Limb (tissue), 2 donors: ENCODE data around the gene SNED1.

Experiments
- DNase-seq, 2 donors: peaks; one replicate each; pipeline ENCODE4 v3.0.0-alpha.2; 2016; ENCODE audit errors: extremely low spot score in 2 of 2

SNED1 gene

DNA sequence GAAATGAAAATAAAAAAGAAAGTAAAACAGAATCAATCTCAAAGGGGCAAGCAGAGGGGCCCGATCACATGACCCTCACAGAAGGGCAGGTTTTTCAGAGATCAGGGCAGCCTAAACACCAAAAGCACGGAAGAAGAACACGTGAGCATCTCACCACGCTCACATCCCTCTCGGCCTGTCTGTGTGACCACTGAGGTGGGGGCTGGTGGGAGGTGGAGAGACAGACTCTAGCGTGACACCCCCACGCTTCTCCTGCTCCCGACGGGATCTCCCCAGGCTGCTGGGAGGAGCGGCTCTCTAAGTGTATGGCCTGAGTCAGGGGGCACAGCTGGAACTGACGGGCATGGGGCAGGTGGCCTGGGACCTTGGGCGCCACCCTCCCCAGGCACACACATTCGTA, 127.2 kb downstream of the SNED1 start:
- DNase-seq: no peak

DNA sequence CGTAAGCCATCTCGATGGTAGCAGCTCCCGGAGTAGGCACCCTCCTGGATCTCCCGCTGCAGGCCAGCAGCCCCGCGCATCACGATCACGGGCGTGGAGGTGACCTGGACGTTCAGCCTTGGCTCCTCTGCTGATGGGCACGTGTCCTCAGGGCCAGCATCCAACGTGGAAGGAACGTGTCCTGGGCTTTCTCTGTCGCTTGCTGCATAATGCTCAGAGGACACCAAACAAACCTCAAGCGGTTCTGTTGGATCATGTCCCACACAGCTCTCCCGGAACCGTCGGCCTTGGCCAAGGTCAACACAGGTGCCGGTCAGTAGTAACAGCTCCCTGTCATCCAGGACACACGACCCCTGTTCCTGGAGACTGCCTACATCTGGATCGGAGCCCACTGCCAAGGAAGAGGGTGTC, 127.8 kb downstream of the SNED1 start:
- DNase-seq: no peak

DNA sequence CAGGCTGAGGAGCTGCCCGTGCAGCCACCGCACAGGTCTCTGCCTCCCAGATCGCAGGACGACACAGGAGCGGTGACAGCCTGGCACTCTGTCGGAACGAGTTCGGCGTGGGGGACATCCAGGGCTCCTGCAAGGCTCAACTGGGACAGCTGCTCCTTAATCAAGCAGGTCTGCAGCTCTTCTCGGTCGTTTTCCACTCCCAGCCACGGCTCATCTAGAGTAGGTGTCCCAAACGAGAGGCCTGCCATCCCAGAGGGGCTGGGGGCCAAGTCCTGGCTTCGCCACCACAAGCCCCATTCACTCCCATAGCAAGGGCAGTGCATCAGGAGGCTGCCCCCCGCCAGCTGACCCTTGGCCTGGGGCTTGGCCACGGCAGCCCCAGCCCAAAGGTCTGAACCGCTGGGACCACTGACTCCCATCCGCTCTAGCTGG, 128.4 kb downstream of the SNED1 start:
- no peak for DNase-seq

DNA sequence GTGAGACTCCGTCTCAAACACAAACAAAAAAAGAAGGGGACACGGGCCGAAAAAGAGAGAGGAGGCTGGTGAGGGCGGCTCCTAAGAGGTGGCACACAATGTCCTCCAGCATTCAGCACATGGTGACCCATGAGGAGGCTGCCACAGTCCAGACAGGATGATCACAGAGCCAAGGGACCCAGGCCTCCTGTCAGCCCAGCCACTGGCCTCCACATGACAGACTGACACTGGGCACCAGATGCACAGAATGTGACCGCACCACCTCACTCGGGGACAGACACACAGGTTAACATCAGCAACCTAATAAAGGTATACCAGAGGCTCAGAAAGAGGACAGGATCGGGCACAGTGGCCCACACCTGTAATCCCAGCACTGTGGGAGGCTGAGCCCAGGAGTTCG, 129.8 kb downstream of the SNED1 start:
- DNase-seq: no peak

DNA sequence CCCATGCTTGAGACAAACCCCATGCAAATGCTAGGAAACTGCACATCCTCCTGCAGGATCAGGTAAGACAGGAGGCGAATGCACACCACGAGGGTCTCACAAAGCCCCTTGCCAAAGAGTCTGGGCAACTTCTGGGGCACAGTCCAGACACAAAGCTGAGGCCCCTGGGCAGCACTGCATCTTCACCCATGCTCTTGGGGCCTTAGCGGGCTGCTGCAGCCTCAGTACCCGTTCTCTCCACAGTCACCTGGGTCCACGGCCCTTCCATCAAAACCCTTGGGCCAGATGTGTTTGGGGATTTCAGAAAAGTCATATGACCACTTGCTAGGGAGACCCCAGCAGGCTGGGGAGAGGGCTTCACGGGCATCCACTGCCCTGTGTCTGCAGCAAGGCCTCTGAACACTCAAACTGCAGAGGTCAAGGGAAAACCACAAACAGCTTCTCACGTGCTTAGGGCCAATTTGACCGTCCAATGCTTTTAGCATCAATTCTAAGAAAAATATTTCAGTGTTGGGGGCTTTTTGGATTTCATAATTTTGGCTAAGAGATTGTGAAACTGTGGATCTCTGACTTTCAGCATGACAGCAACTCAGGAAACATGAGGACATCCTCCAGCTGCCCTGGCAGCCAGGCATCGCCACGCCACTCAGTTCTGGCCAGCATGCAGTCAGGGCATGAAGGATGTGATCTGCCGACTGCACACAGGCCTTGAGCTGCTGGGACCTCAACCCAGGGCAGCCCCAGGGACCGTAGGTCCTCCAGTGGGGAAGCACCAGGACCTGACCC, 130.9 kb downstream of the SNED1 start:
- DNase-seq: no peak

DNA sequence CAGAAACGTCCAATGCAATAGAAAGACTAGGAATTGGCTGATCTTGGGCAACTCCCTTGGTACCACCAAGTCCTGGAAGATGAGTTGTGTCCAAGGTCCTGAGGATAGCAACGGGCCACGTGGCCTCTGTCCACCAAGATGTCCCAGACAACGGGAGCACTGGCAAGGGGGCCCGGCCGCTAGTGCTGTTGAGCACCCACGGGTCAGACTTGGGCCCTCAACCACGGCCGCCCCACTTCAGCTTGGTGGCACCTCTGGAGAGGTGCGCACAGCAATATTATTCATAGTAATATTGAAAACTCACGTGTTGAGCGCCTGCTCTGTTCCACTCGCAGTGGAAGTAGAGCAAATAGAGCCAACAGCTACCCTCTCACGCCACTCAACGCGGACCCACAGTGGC, 131.9 kb downstream of the SNED1 start:
- DNase-seq: no peak

DNA sequence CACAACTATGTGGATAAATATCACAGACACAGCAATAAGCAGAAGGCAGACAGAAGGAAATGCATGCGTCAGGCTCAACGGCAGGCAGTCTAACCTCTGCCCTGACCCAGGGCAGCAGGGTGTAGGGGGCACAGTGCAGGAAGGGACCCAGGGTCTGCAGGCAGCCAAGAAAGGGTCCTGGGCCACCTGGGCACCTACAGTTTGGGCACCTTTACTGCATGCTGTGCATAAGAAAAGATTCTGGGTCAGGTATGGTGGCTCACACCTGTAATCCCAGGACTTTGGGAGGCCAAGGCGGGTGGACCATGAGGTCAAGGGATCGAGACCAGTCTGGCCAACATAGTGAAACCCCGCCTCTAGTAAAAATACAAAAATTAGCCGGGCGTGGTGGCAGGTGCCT, 133.1 kb downstream of the SNED1 start:
- DNase-seq: no peak

DNA sequence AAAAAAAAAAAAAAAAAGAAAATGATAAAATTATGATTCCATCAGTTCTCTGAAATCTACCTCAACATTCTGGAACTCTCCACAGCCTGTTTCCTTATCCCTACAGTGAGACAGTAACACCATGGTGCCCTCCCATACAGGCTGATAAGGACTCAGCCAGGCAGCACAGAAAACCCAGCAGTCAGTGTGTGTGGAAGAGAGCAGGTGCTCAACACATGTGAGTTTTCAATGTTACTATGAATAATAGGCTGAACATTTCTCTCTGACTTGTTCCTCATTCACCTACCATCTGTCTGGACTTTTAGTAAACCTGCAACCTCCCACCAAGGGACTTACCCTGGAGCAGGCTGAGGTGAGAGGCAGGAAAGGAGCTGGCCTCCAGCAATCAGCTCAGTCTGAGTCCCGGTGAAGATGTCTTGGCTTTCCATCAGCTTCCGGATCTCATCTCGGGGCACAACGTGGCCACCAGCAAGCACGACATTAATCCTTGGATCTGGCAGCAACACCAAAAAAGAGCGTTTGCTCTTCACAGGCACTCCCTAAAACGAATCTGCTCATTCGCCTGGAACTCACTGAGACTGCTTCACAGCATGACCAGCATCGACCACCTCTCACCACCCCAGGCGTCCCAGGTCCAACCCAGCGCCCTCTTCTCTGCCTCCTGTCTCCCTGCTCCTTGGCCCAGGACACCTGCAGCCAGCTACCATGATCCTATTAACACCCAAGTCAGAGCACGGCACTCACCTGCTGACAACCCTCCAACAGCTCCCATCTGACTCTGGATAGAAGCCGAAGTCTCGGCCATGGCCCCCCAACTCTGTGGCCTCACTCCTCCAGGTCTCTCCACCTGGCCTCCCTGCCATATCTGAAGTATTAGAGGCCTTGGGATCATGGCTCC, 134.4 kb downstream of the SNED1 start:
- DNase-seq: no peak

DNA sequence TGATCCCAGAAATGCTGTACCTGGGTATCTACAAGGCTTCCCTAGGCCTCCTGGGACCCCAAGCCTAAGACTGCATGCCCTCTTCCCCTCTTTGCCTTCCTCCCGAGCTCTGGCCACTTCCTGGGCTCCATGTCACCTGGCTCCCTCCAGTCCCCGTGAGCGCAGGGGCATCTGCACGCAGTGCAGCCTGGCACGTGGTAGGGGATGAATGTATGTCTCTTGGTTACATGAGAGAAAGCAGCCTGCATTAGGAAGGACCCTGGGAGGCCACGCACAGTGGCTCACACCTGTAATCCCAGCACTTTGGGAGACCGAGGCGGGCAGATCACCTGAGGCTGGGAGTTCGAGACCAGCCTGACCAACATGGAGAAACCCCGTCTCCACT, 135.0 kb downstream of the SNED1 start:
- DNase-seq: no peak

DNA sequence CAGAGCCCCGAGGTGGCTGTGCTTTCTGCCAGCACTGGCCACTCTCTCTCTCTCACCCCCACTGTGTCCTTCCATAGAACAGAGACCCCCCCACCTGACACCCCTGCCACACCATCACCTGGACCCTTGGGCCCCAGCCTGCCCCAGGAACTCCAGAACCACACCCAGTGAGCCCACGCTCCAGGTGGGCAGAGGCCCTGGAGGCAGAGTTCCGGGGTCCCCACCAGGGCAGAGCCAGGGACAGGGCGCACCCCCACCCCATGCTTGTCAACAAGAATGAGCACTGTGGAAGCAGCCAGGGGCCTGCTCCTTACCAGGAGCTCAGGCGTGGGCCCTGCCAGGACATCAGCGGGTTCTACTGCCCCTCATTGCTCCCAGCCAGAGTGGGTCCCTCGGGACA, 136.3 kb downstream of the SNED1 start:
- DNase-seq: no peak

DNA sequence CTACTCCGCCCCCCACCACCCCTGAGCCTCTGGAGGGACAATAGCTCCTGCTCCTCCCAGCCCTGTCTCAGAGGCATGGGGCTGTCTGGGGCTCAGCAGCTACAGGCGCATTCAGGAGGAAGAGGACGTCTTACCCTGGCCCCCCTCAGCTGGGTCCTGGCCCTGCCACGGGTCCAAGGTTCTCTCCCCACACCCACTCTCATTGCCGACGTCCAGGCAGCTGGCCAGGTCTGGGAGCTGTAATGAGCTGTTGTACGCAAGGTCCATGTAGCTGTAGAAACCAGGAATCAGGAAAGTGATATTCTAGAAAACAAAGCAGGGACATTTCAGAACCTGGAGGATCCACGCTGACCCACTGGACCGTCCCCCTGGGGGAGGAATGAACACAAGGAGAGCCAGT, 137.3 kb downstream of the SNED1 start:
- DNase-seq: no peak

DNA sequence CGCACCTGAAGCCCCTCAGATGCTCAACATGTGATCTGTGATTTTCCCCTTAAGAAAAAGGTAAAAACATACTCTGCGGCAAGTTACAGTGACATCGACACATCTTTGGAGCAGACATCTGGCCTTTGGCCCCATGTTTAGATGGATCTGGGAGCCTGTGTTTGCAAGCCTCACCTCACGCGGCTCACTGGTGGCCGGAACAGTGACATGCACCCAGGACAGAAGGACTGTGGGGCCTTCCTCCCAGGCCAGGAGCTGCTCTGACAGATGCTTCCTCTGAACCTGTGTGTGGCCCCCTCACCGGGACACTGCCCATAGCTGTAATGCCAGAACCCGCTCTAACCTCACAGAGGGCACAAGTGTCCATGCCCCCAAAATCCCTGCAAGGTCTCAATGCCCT, 137.8 kb downstream of the SNED1 start:
- DNase-seq: no peak

DNA sequence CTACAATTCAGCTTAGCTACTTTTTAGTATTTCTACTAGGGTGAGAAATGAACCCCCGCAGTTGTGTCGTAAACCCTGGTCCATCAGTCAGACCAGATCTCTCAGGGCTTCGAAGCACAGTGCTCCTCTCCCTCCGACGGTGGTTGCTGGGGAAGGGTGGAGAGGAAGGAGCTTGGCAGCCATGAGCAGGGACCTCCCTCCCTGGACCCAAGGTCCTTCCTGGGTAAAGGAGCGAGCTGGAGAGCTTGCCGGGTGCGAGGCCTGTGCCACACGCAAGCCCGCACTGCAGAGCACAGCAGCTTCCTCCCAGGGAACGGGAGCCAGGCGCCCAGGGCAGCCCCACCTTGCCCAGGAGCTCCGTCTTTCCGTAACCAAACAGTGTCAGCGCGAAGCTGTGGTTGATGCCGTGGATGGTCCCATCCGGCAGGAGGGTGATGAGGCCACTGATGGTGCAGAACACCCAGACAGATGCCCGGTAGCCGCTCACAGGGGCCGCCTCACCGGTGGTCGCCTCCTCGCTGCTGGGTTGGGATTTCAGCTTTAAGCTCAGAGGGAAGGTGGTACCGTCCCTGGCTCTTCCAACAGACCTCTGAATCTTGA, 138.3 kb downstream of the SNED1 start:
- no peak for DNase-seq

DNA sequence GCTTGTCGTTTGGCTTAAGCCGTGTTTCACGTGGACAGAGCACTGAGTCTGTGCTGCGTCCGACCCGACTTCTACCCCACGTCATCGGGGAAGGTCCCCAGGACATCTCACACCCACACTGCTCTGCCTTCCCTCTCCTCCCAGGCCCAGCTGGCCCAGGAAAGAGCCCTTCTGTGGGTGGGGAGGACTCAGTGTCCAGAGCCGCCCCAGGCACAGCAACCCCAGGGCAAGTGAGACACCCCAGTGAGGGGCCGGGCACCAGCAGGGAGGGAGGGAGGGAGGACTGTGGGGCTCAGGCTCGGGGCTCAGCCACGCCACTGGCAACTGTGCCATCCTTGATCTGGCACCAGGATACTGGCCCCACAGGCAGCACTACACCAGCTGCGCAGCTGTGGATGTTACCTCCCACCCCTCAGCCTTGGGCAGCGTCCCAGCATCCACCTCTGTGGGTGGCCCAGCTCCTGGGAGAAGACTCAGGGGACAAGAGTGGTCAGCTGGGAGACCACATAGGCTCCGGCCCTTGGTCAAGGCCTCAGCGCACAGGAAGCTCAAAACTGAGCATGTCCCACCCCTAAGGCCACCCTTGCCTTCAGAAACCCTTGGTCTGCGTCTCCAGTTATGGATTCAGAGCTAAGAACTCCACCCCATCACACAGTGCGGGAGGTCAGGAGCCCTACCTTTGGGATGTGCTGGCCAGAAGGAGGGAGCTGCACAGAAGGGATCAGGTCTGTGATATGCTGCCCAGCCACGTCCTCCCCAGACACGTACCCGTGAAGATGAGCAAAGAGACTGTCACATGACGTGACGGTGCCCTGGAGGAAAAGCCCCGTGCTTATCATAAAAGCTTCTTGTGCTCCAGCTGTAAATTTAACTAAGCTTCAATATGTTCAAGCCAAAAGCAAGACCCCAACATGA, 139.1 kb downstream of the SNED1 start:
- DNase-seq: no peak

DNA sequence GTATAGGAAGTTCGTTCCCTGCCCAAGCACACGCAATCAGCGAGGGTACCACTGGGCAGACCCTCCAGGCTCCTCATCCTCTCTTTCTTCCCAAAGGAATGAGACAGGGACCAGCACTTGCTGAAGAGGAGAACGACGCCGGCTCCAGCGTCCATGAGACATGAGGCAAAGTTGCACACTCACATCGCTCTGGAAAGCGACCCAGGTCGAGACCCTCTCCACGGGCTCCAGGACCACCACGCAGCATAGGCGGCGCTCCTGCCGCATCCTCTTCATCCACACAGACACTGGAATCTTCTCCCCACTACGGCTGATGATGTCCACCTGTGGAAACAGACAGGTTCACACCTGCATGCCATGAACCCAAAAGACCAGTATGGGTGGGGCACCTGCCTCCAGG, 140.1 kb downstream of the SNED1 start:
- no peak for DNase-seq

DNA sequence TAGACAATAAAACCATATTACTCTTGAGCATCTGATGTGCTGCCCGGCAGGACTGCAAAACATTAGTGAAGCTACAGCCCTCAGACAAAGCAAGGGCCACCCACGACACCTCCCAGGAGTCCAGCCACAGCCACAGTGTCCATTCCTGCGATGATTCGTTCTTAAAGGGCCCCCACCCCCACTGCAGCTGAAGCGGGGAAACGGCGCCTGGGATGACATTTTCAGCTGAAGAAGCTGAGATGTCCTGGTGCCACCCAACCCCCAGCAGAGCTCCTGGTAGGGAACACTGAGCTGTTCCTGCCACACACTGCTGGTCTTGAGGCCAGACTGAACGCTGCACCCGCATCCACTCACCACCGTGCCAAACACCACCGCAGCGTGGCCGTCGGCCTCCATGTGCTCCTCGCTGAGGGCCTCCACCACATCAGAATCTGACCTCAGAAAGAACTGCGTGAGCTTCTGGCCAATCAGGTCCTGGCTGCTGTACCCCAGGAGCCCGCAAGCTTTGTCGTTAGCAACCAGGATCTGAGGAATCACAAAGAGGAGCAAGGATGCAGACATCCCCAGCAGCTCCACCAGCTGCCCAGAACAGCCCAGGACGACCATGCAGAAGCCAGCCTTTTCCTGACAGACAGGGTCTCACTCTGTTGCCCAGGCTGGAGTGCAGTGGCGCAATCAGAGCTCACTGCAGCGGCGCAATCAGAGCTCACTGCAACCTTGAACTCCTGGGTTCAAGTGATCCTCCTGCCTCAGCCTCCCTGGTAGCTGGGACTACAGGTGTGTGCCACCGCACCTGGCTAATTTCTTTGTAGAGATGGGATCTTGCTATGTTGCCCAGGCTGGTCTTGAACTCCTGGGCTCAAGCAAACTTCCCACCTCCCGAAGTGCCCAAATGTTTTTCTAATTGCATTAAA, 141.4 kb downstream of the SNED1 start:
- no peak for DNase-seq

DNA sequence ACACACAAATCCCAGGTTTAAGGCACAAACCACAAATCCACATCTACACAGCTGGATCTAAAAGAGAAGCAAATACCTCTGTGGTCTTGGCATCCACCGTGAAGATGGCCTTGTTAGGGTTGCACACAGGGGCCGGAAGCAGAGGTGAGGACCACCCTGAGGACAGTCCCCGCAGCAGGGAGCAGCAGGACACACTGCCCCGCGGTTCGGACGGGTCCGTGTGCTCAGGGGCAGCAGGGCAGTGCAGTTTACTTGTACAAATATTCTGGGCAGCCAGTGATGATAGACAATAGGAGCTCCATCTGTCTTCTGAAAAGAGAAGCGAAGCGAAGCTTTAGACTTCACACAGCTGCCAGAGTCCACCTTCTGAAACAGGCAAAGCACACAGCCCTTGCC, 142.0 kb downstream of the SNED1 start:
- DNase-seq: no peak

DNA sequence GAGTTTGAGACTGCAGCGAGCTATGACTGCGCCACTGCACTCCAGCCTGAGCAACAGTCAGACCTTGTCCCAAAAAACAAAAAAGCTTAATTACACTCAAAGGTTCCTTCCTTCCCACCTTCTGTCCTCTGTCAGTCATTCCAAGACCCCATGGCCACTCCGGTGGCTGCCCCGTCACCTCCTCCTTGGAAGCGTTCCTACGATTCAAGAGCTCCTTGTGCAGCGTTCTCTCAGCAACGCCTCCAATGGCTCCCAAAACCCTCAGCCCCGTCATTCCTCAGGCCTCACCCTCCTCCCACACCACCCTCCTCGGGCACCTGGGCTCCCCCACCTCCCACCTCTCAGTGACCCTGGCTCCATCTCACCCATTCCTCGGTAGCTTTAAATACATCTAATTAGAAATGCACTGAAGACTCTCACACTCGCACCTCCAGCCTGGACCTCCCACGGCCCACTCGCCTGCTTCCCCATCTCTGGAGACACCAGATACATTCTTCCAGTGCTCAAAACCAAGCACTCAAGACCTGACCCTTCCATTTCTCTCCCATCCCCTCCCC, 142.9 kb downstream of the SNED1 start:
- DNase-seq: no peak

DNA sequence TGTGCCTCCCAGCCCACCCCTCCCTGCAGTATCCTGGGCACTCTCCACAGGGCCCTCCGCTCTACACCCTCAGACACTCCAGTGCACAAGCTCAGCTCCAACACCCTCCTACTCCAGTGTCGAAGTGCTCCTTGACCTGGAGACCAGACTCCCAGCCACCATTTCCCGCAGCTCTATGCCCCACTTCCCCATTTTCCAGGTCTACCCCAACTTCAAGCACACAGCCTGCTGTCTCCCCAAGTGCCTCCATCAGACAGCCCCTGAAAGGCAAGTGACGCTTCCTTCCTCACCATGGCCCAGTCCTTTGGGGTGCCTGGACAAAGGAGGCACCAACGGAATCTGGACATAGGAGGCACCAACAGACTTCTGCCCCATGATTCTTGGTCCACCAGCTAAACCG, 143.6 kb downstream of the SNED1 start:
- DNase-seq: no peak

DNA sequence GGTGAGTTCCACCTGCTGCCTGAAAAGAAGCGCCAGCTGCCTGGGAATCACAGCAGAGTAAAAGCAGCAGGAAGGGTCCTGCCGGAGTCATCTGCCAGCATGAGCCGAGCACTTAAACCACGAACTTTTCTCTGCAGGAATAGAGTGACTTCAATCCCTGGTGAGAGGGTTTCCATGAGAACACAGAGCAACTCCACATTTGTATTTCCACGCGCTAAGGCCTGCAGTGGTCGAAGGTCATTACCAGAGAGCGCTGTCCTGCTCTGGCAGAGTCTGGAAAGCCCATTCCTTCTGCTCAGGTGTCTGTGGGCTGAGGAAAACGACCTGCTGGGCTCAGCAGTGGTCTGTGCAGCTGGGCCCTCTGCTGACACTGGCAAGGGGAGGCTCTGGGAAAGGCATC, 144.2 kb downstream of the SNED1 start:
- DNase-seq: no peak
